GM12878 (cell line): ENCODE data around the gene ZFHX2. TPM values are rescaled to one million over a fixed set of nuclear protein-coding genes. Genes with fewer than 3 reads are reported as not detected.

Experiments
- ATAC-seq: fragments of 200-7000 bp; cut with Tn5 transposase; 3 replicates; pipeline ENCODE4 v1.9.1; 2020; ENCODE audit warnings: mild to moderate bottlenecking, moderate library complexity
- BruUV-seq: library from RNA; stranded (reverse); fragments of 400-500 nt; replicated peaks from 2 replicates; lab custom pipeline; 2021; lab: Mats Ljungman, UMichigan
- CTCF ChIA-PET: fragments of 300-600 bp; sonication (Branson Sonifier 250); formaldehyde crosslinking; extraction: SDS; loops from one replicate; lab custom pipeline; 2021; ENCODE audit warnings: inconsistent platforms; lab: Yijun Ruan, JAX
- POLR2A ChIA-PET: fragments of 350-600 bp; formaldehyde crosslinking; extraction: SDS; loops from one replicate; lab custom pipeline; 2021; ENCODE audit warnings: inconsistent platforms; lab: Charles Lee
- RAD21 ChIA-PET: fragments of 300-600 bp; sonication (Branson Sonifier 250); formaldehyde crosslinking; loops from one replicate; lab custom pipeline; 2023; ENCODE audit warnings: antibody characterized with exemption; ENCODE audit not compliant: unreplicated experiment; lab: Charles Lee
- SMC1A ChIA-PET: fragments of 300-600 bp; sonication (Branson Sonifier 250); formaldehyde crosslinking; loops from one replicate; lab custom pipeline; 2023; ENCODE audit not compliant: unreplicated experiment, uncharacterized antibody; lab: Charles Lee
- DNase-seq: peaks from one replicate; pipeline ENCODE4 v3.0.0-alpha.2; 2011; ENCODE audit warnings: low read depth, low spot score
- FAIRE-seq: peaks from 3 replicates; lab custom pipeline; 2011; peaks lifted over from hg19 to GRCh38; lab: Jason Lieb, UNC
- H2AFZ ChIP-seq: 2 replicates; pipeline ENCODE4 v1.6.0; 2011; ENCODE audit warnings: low read depth, low read length, control low read depth; ENCODE audit not compliant: control insufficient read depth
- H3K27ac ChIP-seq: 2 replicates; pipeline ENCODE4 v1.5.1; 2011; ENCODE audit warnings: control low read depth; ENCODE audit not compliant: control insufficient read depth, insufficient read depth
- H3K27me3 ChIP-seq, 2 experiments: replicated peaks in 1 of 2; 2 replicates each; pipeline versions ENCODE4 v1.6.0 to v1.6.1; 2011; ENCODE audit warnings: low read length in 1 of 2; ENCODE audit not compliant: control insufficient read depth in 2 of 2, insufficient read depth in 2 of 2
- H3K36me3 ChIP-seq, 2 experiments: 2 replicates each; pipeline ENCODE4 v1.5.1; 2011; ENCODE audit warnings: low read length in 1 of 2; ENCODE audit not compliant: control insufficient read depth in 2 of 2, insufficient read depth in 2 of 2
- H3K4me1 ChIP-seq: 2 replicates; pipeline ENCODE4 v1.6.1; 2011; ENCODE audit warnings: mild to moderate bottlenecking, low read length, moderate library complexity, mixed read lengths; ENCODE audit not compliant: control insufficient read depth, insufficient read depth
- H3K4me2 ChIP-seq: 2 replicates; pipeline ENCODE4 v1.6.0; 2011; ENCODE audit warnings: control low read depth; ENCODE audit not compliant: control insufficient read depth, insufficient read depth
- H3K4me3 ChIP-seq: fragments of 200-600 bp; sonication (generic); 2 replicates; pipeline ENCODE4 v1.5.1; 2016
- H3K79me2 ChIP-seq: 2 replicates; pipeline ENCODE4 v1.6.0; 2011; ENCODE audit warnings: low read length; ENCODE audit not compliant: control insufficient read depth, insufficient read depth
- H3K9ac ChIP-seq: 2 replicates; pipeline ENCODE4 v1.8.0; 2011; ENCODE audit warnings: low read length, control low read depth, mixed read lengths; ENCODE audit not compliant: control insufficient read depth, insufficient read depth
- H3K9me3 ChIP-seq: replicated peaks from 3 replicates; pipeline ENCODE4 v1.5.1; 2011; ENCODE audit warnings: mild to moderate bottlenecking, low read length; ENCODE audit not compliant: control insufficient read depth, insufficient read depth
- H4K20me1 ChIP-seq: 2 replicates; pipeline ENCODE4 v1.6.0; 2011; ENCODE audit not compliant: control insufficient read depth, insufficient read depth
- ATF3 ChIP-seq: IDR thresholded peaks from 2 replicates; pipeline ENCODE4 v1.6.1; 2011; ENCODE audit warnings: low read depth, mild to moderate bottlenecking, low read length, moderate library complexity, borderline replicate concordance; ENCODE audit errors: extremely low read depth
- BCL11A ChIP-seq: IDR thresholded peaks from 2 replicates; pipeline ENCODE4 v1.6.1; 2011; ENCODE audit warnings: low read depth, low read length
- EGR1 ChIP-seq, 2 experiments: IDR thresholded peaks; 1 replicate in 1 of 2; 2 replicates in 1 of 2; pipeline ENCODE4 v1.6.1; 2011 to 2012; ENCODE audit warnings: low read depth in 2 of 2, low read length in 2 of 2, borderline replicate concordance in 1 of 2, mild to moderate bottlenecking in 1 of 2, moderate library complexity in 1 of 2
- FOXK2 ChIP-seq: fragments of 450-650 bp; IDR thresholded peaks from 2 replicates; pipeline ENCODE4 v1.6.1; 2017; ENCODE audit warnings: mild to moderate bottlenecking, moderate library complexity
- HDAC2 ChIP-seq: fragments of 200-600 bp; sonication (generic); IDR thresholded peaks from 2 replicates; pipeline ENCODE4 v1.6.1; 2017
- JUNB ChIP-seq: IDR thresholded peaks from 2 replicates; pipeline ENCODE4 v1.6.1; 2016; ENCODE audit warnings: antibody characterized with exemption, mild to moderate bottlenecking
- KAT2A ChIP-seq: conservative IDR thresholded peaks from 2 replicates; pipeline ENCODE4 v1.6.1; 2011; ENCODE audit warnings: low read depth, low read length; ENCODE audit not compliant: control insufficient read depth
- KDM1A ChIP-seq: fragments of 200-600 bp; sonication (generic); IDR thresholded peaks from 2 replicates; pipeline ENCODE4 v1.6.1; 2016; ENCODE audit warnings: borderline replicate concordance
- NR2C2 ChIP-seq: IDR thresholded peaks from 2 replicates; pipeline ENCODE4 v1.6.1; 2011; ENCODE audit warnings: borderline replicate concordance, low read depth; ENCODE audit not compliant: control insufficient read depth, insufficient read length
- NR2F1 ChIP-seq: fragments of 450-650 bp; conservative IDR thresholded peaks from 2 replicates; pipeline ENCODE4 v1.6.1; 2017; ENCODE audit warnings: mild to moderate bottlenecking
- PRDM15 ChIP-seq: fragments of 450-650 bp; formaldehyde crosslinking; IDR thresholded peaks from 2 replicates; pipeline ENCODE4 v1.4.0; 2020; ENCODE audit warnings: mild to moderate bottlenecking, moderate library complexity
- RBBP5 ChIP-seq: fragments of 200-600 bp; sonication (generic); conservative IDR thresholded peaks from 2 replicates; pipeline ENCODE4 v1.6.1; 2016
- ZNF207 ChIP-seq: fragments of 450-650 bp; IDR thresholded peaks from 2 replicates; pipeline ENCODE4 v1.6.1; 2014; ENCODE audit warnings: antibody characterized with exemption, mild to moderate bottlenecking, borderline replicate concordance
- ZNF217 ChIP-seq: fragments of 450-650 bp; IDR thresholded peaks from 2 replicates; pipeline ENCODE4 v1.6.1; 2017; ENCODE audit warnings: antibody characterized with exemption, mild to moderate bottlenecking
- ZZZ3 ChIP-seq: IDR thresholded peaks from 2 replicates; pipeline ENCODE4 v1.6.1; 2011; ENCODE audit warnings: low read depth; ENCODE audit not compliant: control insufficient read depth, insufficient read length
- WGBS: methylation state at CpG from one replicate; pipeline ENCODE4 v1.1.6; 2016; ENCODE audit warnings: low lambda C conversion rate; ENCODE audit not compliant: insufficient replicate concordance, insufficient coverage; ENCODE audit errors: missing lambda C conversion rate; 5-methylcytosine and 5-hydroxymethylcytosine counted together
- in situ Hi-C: fragments of 300-500 bp; cut with MboI; formaldehyde crosslinking; loops from 9 replicates; pipeline ENCODE4 v1.14.3; 2018; ENCODE audit warnings: mixed read lengths
- intact Hi-C: fragments of 100-400 bp; cut with micrococcal nuclease; formaldehyde crosslinking; loops from one replicate; pipeline ENCODE4 v1.14.2; 2022; ENCODE audit not compliant: unreplicated experiment
- polyA plus RNA-seq, 11 experiments: library from polyadenylated mRNA; depleted of rRNA in 4 of 11; unstranded in 6 of 11; stranded (reverse) in 5 of 11; fragments of >200 nt; fragmentation: Nextera tagmentation in 4 of 11; fragmentation: Illumina TruSeq in 1 of 11; extraction: Ambion mirVana in 4 of 11; extraction: Trizol in 1 of 11; gene quantifications; 1 replicate in 1 of 11; 2 replicates in 10 of 11; pipeline versions ENCODE4 v1.2.1 to v1.2.3, GENCODE V29; 2011 to 2016; ENCODE audit warnings: inconsistent platforms in 2 of 11, missing spikeins in 2 of 11, low read depth in 1 of 11
- total RNA-seq, 4 experiments: library from RNA; depleted of rRNA in 3 of 4; stranded (reverse); fragments of >200 nt in 3 of 4; fragmentation: Illumina TruSeq in 1 of 4; extraction: Trizol in 1 of 4; gene quantifications; 2 replicates each; pipeline versions ENCODE4 v1.2.1 to v1.2.3, GENCODE V29; 2013 to 2021
- TF ChIP-seq, protein P1 (sequence below): IDR thresholded peaks from 2 replicates; pipeline ENCODE4 v1.6.1; 2012; ENCODE audit warnings: low read depth, low read length, improper control_type of control experiment
- TF ChIP-seq, protein P2 (sequence below): IDR thresholded peaks from 2 replicates; pipeline ENCODE4 v1.6.1; 2011; ENCODE audit warnings: mild to moderate bottlenecking, low read depth, low read length, moderate library complexity; ENCODE audit not compliant: insufficient replicate concordance
- TF ChIP-seq, protein P3 (sequence below): fragments of 450-650 bp; IDR thresholded peaks from 2 replicates; pipeline ENCODE4 v1.6.1; 2017; ENCODE audit warnings: mild to moderate bottlenecking

ZFHX2 gene
- total and polyA plus RNA-seq, 10 of the 15 experiments (the other 5 are each of a cell fraction or from before 2014, with no cell fraction given), result 0.27 to 2.2 (median 0.55) TPM

DNA sequence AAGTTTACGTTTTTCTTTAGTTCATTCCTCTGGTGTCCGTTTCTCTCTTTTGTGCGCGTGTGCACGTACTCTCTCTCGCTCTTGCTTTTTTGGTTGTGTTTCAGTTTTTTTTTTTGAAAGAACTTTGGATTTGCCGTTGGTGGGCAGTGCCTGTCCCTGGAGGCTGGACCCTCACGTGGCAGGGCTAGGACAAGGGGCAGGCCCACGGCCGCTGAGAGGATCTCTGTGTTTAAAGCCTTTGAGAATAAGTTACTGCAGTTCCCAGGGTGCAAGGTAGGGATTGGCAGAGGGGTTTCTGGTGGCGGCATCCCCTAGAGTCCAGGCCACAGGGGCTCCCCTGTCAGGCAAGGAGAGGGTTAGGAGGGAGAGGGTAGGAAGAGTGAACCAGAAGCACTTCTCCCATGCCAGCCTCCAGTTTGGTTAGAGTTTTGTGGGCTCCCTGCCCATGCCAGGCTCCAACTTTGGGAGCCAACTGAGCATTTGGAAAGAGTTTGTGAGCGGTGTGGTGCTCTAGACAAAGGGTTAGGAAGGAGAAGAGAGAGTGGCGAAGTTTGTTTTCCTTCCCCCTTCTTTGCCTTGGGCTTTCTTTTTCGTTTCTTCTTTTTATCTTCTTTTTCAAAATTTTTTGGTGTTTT is 30.5 kb downstream of the ZFHX2 start:
- Histone ChIP-seq H3K9me3 (no peaks in the 10 kb centered on the region), H3K27me3 (no peaks in the 10 kb centered on the region), H3K9ac (no peak overlapping the region), H3K36me3 (no peaks in the 10 kb centered on the region), H3K27ac (no peak overlapping the region), H3K4me3 (no peak overlapping the region), H4K20me1 (no peaks in the 10 kb centered on the region), H3K4me1 (no peaks in the 10 kb centered on the region), H3K79me2 (no peaks in the 10 kb centered on the region), H3K4me2 (no peak overlapping the region), H2AFZ (no peak overlapping the region)
- intact Hi-C loops, result no loop called here
- SMC1A ChIA-PET, result no interaction called here
- ATAC-seq, result no peak
- no peak for DNase-seq
- 69% methylated on average over 9 of the region's 14 CpGs for WGBS
- BruUV-seq, result no TSS peak
- POLR2A ChIA-PET, result no interaction called here
- CTCF ChIA-PET, result interaction anchor here (1.2 kb wide), 1 partner anchor 37 kb away, joined by 3 read pairs; no protein-coding TSS in a partner anchor
- no peak for FAIRE-seq
- RAD21 ChIA-PET, result interaction anchor here (0.6 kb wide), 1 partner anchor 39 kb away, joined by 3 read pairs; no protein-coding TSS in a partner anchor
- in situ Hi-C loops, result no loop called here
- no peak for TF ChIP-seq FOXK2
- TF ChIP-seq ZNF217, result no peak
- no peak for TF ChIP-seq ATF3
- TF ChIP-seq ZNF207, result no peak
- TF ChIP-seq NR2F1, result no peak
- TF ChIP-seq BCL11A, result no peak
- TF ChIP-seq KDM1A, result no peak
- TF ChIP-seq, protein P1, sequence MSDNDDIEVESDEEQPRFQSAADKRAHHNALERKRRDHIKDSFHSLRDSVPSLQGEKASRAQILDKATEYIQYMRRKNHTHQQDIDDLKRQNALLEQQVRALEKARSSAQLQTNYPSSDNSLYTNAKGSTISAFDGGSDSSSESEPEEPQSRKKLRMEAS, result no peak
- TF ChIP-seq NR2C2, result no peak
- TF ChIP-seq PRDM15 (CRISPR knock-in tag), result no peak
- TF ChIP-seq, protein P2, sequence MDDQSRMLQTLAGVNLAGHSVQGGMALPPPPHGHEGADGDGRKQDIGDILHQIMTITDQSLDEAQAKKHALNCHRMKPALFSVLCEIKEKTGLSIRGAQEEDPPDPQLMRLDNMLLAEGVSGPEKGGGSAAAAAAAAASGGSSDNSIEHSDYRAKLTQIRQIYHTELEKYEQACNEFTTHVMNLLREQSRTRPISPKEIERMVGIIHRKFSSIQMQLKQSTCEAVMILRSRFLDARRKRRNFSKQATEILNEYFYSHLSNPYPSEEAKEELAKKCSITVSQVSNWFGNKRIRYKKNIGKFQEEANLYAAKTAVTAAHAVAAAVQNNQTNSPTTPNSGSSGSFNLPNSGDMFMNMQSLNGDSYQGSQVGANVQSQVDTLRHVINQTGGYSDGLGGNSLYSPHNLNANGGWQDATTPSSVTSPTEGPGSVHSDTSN, result no peak
- TF ChIP-seq ZZZ3, result no peak
- no peak for TF ChIP-seq JUNB
- no peak for TF ChIP-seq HDAC2
- TF ChIP-seq, protein P3, sequence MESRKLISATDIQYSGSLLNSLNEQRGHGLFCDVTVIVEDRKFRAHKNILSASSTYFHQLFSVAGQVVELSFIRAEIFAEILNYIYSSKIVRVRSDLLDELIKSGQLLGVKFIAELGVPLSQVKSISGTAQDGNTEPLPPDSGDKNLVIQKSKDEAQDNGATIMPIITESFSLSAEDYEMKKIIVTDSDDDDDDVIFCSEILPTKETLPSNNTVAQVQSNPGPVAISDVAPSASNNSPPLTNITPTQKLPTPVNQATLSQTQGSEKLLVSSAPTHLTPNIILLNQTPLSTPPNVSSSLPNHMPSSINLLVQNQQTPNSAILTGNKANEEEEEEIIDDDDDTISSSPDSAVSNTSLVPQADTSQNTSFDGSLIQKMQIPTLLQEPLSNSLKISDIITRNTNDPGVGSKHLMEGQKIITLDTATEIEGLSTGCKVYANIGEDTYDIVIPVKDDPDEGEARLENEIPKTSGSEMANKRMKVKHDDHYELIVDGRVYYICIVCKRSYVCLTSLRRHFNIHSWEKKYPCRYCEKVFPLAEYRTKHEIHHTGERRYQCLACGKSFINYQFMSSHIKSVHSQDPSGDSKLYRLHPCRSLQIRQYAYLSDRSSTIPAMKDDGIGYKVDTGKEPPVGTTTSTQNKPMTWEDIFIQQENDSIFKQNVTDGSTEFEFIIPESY, result no peak
- TF ChIP-seq RBBP5, result no peak
- TF ChIP-seq EGR1 (IDR thresholded peaks at IDR 0.05; ENCODE audit: borderline replicate concordance in 1 of 2, low read depth in 2 of 2, low read length in 2 of 2), result no peak
- no peak for TF ChIP-seq KAT2A
